Mucosa of rectum (tissue), 2 donors: Measurements from ENCODE around the gene RYK.

Source experiments
- H3K27ac ChIP-seq, 2 donors: one replicate each; pipeline ENCODE4 v1.7.0; 2013; ENCODE audit warnings: inconsistent platforms in 2 of 2, low read depth in 2 of 2, low read length in 2 of 2
- H3K27me3 ChIP-seq, 2 donors: one replicate each; pipeline ENCODE4 v1.7.0; 2013; ENCODE audit warnings: low read length in 2 of 2; ENCODE audit not compliant: control insufficient read depth in 2 of 2, insufficient read depth in 2 of 2
- H3K36me3 ChIP-seq, 2 donors: one replicate each; pipeline ENCODE4 v1.7.0; 2013; ENCODE audit warnings: low read length in 2 of 2; ENCODE audit not compliant: control insufficient read depth in 2 of 2, insufficient read depth in 2 of 2
- H3K4me1 ChIP-seq, 2 donors: one replicate each; pipeline ENCODE4 v1.7.0; 2013; ENCODE audit warnings: low read length in 2 of 2, mild to moderate bottlenecking in 1 of 2; ENCODE audit not compliant: control insufficient read depth in 2 of 2, insufficient read depth in 2 of 2
- H3K4me3 ChIP-seq, 2 donors: one replicate each; pipeline ENCODE4 v1.7.0; 2013; ENCODE audit warnings: low read length in 2 of 2
- H3K9ac ChIP-seq, 2 donors: one replicate each; pipeline ENCODE4 v1.7.0; 2013; ENCODE audit warnings: low read length in 2 of 2, low read depth in 1 of 2, mild to moderate bottlenecking in 1 of 2
- H3K9me3 ChIP-seq, 2 donors: one replicate each; pipeline ENCODE4 v1.7.0; 2013; ENCODE audit warnings: low read length in 2 of 2; ENCODE audit not compliant: control insufficient read depth in 2 of 2
- donor health status: healthy.
- donor health status: Normal muscosa, but diverticular disease.

RYK gene

GRCh38 chr3:134239538-134239937 lies 11.1 kb downstream of the RYK start:
- H3K27ac ChIP-seq = no peak overlapping the region

GRCh38 chr3:134237454-134238145 lies 13.1 kb downstream of the RYK start:
- Histone ChIP-seq H3K4me1 (peaks cover 5 to 17% of the 10 kb centered on the region in 2 donors), H3K4me3 (no peak overlapping the region), H3K9me3 (no peaks in the 10 kb centered on the region), H3K36me3 (no peaks in the 10 kb centered on the region), H3K27me3 (no peaks in the 10 kb centered on the region), H3K27ac (no peak overlapping the region), H3K9ac (no peak overlapping the region)

More at GRCh38 chr3:134239538-134239937, 11.1 kb downstream of the RYK start:
- H3K36me3 ChIP-seq = no peaks in the 10 kb centered on the region
- peaks cover 9 to 20% of the 10 kb centered on the region in 2 donors for H3K4me1 ChIP-seq
- H3K4me3 ChIP-seq = no peak overlapping the region
- no peaks in the 10 kb centered on the region for H3K9me3 ChIP-seq
- H3K27me3 ChIP-seq = no peaks in the 10 kb centered on the region
- no peak overlapping the region for H3K9ac ChIP-seq

GRCh38 chr3:134236505-134237170 lies 14.0 kb downstream of the RYK start:
- Histone ChIP-seq H3K4me3 (no peak overlapping the region), H3K4me1 (peaks cover 5 to 17% of the 10 kb centered on the region in 2 donors), H3K27ac (no peak overlapping the region), H3K27me3 (no peaks in the 10 kb centered on the region), H3K9me3 (no peaks in the 10 kb centered on the region), H3K36me3 (no peaks in the 10 kb centered on the region), H3K9ac (no peak overlapping the region)

- Histone ChIP-seq H3K4me3 (no peak overlapping the region), H3K4me1 (peaks cover 5 to 17% of the 10 kb centered on the region in 2 donors)
Observed at GRCh38 chr3:134235577-134236076, 15.0 kb downstream of the RYK start.

GRCh38 chr3:134232951-134233350 lies 17.7 kb downstream of the RYK start:
- Histone ChIP-seq H3K9ac (no peak overlapping the region), H3K9me3 (no peaks in the 10 kb centered on the region), H3K36me3 (no peaks in the 10 kb centered on the region), H3K4me1 (peaks cover 5 to 13% of the 10 kb centered on the region in 2 donors), H3K4me3 (no peak overlapping the region), H3K27ac (no peak overlapping the region), H3K27me3 (no peaks in the 10 kb centered on the region)

More at GRCh38 chr3:134235577-134236076, 15.0 kb downstream of the RYK start:
- no peaks in the 10 kb centered on the region for H3K9me3 ChIP-seq
- no peak overlapping the region for H3K9ac ChIP-seq
- no peaks in the 10 kb centered on the region for H3K36me3 ChIP-seq
- H3K27ac ChIP-seq = no peak overlapping the region
- H3K27me3 ChIP-seq = no peaks in the 10 kb centered on the region

- H3K27me3 ChIP-seq = no peaks in the 10 kb centered on the region
- H3K4me1 ChIP-seq = peaks cover 2 to 13% of the 10 kb centered on the region in 2 donors
- no peaks in the 10 kb centered on the region for H3K9me3 ChIP-seq
- H3K27ac ChIP-seq = no peak overlapping the region
- no peak overlapping the region for H3K4me3 ChIP-seq
- no peaks in the 10 kb centered on the region for H3K36me3 ChIP-seq
- H3K9ac ChIP-seq = no peak overlapping the region
Observed at GRCh38 chr3:134232151-134232550, 18.5 kb downstream of the RYK start.

GRCh38 chr3:134231131-134231530 lies 19.5 kb downstream of the RYK start:
- H3K4me3 ChIP-seq = no peak overlapping the region
- no peak overlapping the region for H3K9ac ChIP-seq
- no peaks in the 10 kb centered on the region for H3K9me3 ChIP-seq
- no peaks in the 10 kb centered on the region for H3K27me3 ChIP-seq
- peaks cover 2 to 7% of the 10 kb centered on the region in 2 donors for H3K4me1 ChIP-seq
- no peaks in the 10 kb centered on the region for H3K36me3 ChIP-seq
- no peak overlapping the region for H3K27ac ChIP-seq

- no peaks in the 10 kb centered on the region for H3K27me3 ChIP-seq
Observed at GRCh38 chr3:134229038-134229437, 21.6 kb downstream of the RYK start.

GRCh38 chr3:134228479-134228878 lies 22.2 kb downstream of the RYK start:
- Histone ChIP-seq H3K36me3 (no peaks in the 10 kb centered on the region), H3K9me3 (no peaks in the 10 kb centered on the region), H3K4me3 (no peak overlapping the region), H3K27me3 (no peaks in the 10 kb centered on the region), H3K4me1 (peaks cover 0 to 2% of the 10 kb centered on the region in 2 donors), H3K27ac (no peak overlapping the region), H3K9ac (no peak overlapping the region)

More at GRCh38 chr3:134229038-134229437, 21.6 kb downstream of the RYK start:
- no peaks in the 10 kb centered on the region for H3K36me3 ChIP-seq
- peaks cover 0 to 2% of the 10 kb centered on the region in 2 donors for H3K4me1 ChIP-seq
- no peak overlapping the region for H3K27ac ChIP-seq
- H3K4me3 ChIP-seq = no peak overlapping the region
- no peak overlapping the region for H3K9ac ChIP-seq
- H3K9me3 ChIP-seq = no peaks in the 10 kb centered on the region

GRCh38 chr3:134228035-134228434 lies 22.6 kb downstream of the RYK start:
- Histone ChIP-seq H3K27ac (no peak overlapping the region), H3K9me3 (no peaks in the 10 kb centered on the region), H3K4me1 (peaks cover 0 to 2% of the 10 kb centered on the region in 2 donors), H3K9ac (no peak overlapping the region), H3K4me3 (no peak overlapping the region), H3K36me3 (no peaks in the 10 kb centered on the region), H3K27me3 (no peaks in the 10 kb centered on the region)
